Spinal cord (tissue), 10 donors: ENCODE results near the gene UPF2. TPM values are rescaled to one million over a fixed set of nuclear protein-coding genes. Genes with fewer than 3 reads are reported as not detected.
"Not testable (repeated sequence)": the region's sequence is repeated elsewhere in the genome, so short reads cannot be mapped to it uniquely, and the experiment has no call there.

ENCODE experiments used
- DNase-seq, 6 donors: peaks; one replicate each; pipeline versions ENCODE4 v3.0.0 to v3.0.0-alpha.2; 2013 to 2015; ENCODE audit warnings: low spot score in 6 of 6, low read depth in 4 of 6
- H3K27ac ChIP-seq: one replicate; pipeline ENCODE4 v1.5.1; 2013; ENCODE audit warnings: low read depth, low read length, control low read depth
- H3K27me3 ChIP-seq: one replicate; pipeline ENCODE4 v1.6.1; 2013; ENCODE audit warnings: low read length; ENCODE audit not compliant: control insufficient read depth, insufficient read depth
- H3K36me3 ChIP-seq: one replicate; pipeline ENCODE4 v1.6.1; 2013; ENCODE audit warnings: low read length; ENCODE audit not compliant: control insufficient read depth, insufficient read depth
- H3K4me1 ChIP-seq: one replicate; pipeline ENCODE4 v1.6.1; 2013; ENCODE audit warnings: low read length; ENCODE audit not compliant: control insufficient read depth, insufficient read depth
- H3K4me3 ChIP-seq: one replicate; pipeline ENCODE4 v1.5.1; 2013; ENCODE audit warnings: low read depth, low read length, control low read depth
- H3K9me3 ChIP-seq: one replicate; pipeline ENCODE4 v1.6.1; 2013; ENCODE audit warnings: low read length; ENCODE audit not compliant: control insufficient read depth, insufficient read depth
- whole genome bisulfite sequencing: methylation state at CpG from one replicate; pipeline ENCODE4 v1.1.5; 2013; ENCODE audit warnings: missing lambda C conversion rate; ENCODE audit not compliant: insufficient coverage; 5-methylcytosine and 5-hydroxymethylcytosine counted together
- polyA plus RNA-seq, 2 donors: library from polyadenylated mRNA; unstranded; fragments of 120-200 nt; gene quantifications; one replicate each; pipeline ENCODE4 v1.2.1, GENCODE V29; 2013; ENCODE audit not compliant: insufficient read length in 2 of 2
- total RNA-seq, 2 donors: library from RNA; depleted of rRNA in 1 of 2; stranded (reverse); fragments of 120-200 nt in 1 of 2; fragments of >200 nt in 1 of 2; gene quantifications; one replicate each; pipeline versions ENCODE4 v1.2.3 to v1.2.4, GENCODE V29; 2013 to 2014
- donor health status: healthy.

The UPF2 gene
- total and polyA plus RNA-seq, 4 donors: 16.2 to 24.7 (median 22.1) TPM

GRCh38 chr10:12019283-12019971, 23.2 kb downstream of the UPF2 start:
- Histone ChIP-seq H3K4me3 (no peak overlapping the region), H3K27ac (no peak overlapping the region), H3K36me3 (peaks cover 7% of the 10 kb centered on the region), H3K27me3 (no peaks in the 10 kb centered on the region), H3K4me1 (no peaks in the 10 kb centered on the region), H3K9me3 (no peaks in the 10 kb centered on the region)
- WGBS: 100% methylated on average over 2 of the region's 9 CpGs
- no peak for DNase-seq

DNA sequence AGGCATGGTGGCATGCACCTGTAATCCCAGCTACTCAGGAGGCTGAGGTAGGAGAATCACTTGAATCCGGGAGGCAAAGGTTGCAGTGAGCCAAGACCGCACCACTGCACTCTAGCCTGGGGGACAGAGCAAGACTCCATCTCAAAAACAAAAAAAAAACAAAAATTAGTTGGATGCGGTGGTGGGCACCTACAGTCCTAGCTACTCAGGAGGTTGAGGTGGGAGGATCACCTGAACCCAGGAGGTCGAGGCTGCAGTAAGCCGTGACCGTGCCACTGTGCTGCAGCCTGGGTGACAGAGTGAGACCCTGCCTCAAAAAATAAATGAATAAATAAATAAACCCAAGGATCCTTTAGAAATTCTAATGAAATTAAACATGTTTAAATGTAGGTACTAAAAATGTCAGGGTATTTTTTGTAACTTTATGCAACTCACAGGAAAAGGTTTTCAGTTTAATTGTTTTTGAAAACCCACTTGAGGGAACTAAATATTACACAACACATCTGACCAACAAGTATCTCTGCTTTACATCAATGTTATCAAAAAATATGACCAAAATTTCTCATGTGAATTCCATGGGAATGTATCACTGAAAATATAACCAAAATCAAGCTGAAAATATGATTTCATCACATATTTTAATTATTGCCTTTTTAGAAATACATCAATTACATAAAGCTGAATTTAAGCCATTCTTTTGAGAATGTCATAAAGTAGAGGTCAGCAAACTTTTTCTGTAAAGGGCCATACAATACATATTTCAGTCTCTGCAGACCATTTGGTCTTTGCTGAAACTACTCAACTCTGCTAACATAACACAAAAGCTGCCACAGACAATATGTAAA, 23.9 kb downstream of the UPF2 start:
- no peak overlapping the region for H3K4me3 ChIP-seq
- H3K36me3 ChIP-seq: peaks cover 5% of the 10 kb centered on the region
- 85% methylated on average over 2 of the region's 6 CpGs for WGBS
- DNase-seq: no peak
- H3K9me3 ChIP-seq: no peaks in the 10 kb centered on the region
- H3K27me3 ChIP-seq: no peaks in the 10 kb centered on the region
- no peak overlapping the region for H3K27ac ChIP-seq
- no peaks in the 10 kb centered on the region for H3K4me1 ChIP-seq

GRCh38 chr10:12013926-12014325, 28.7 kb downstream of the UPF2 start:
- no peak overlapping the region for H3K27ac ChIP-seq
- no peak for DNase-seq
- H3K4me1 ChIP-seq: no peaks in the 10 kb centered on the region
- no peak overlapping the region for H3K4me3 ChIP-seq
- H3K27me3 ChIP-seq: no peaks in the 10 kb centered on the region
- H3K36me3 ChIP-seq: peaks cover 2% of the 10 kb centered on the region
- WGBS: no CpG with 5 or more reads among the region's 1 CpG
- peaks cover 4% of the 10 kb centered on the region for H3K9me3 ChIP-seq

- not testable (repeated sequence) for H3K27me3 ChIP-seq, H3K36me3 ChIP-seq, DNase-seq, H3K4me3 ChIP-seq, H3K9me3 ChIP-seq, H3K27ac ChIP-seq, H3K4me1 ChIP-seq
- WGBS: no CpG with 5 or more reads among the region's 6 CpGs
These were observed 29.2 kb downstream of the UPF2 start for GRCh38 chr10:12013391-12013790.

GRCh38 chr10:12010353-12010752, 32.3 kb downstream of the UPF2 start:
- Histone ChIP-seq H3K27me3 (no peaks in the 10 kb centered on the region), H3K36me3 (peaks cover 5% of the 10 kb centered on the region), H3K9me3 (peaks cover 4% of the 10 kb centered on the region), H3K4me1 (no peaks in the 10 kb centered on the region), H3K4me3 (no peak overlapping the region), H3K27ac (no peak overlapping the region)
- no CpG with 5 or more reads among the region's 4 CpGs for WGBS
- no peak for DNase-seq

DNA sequence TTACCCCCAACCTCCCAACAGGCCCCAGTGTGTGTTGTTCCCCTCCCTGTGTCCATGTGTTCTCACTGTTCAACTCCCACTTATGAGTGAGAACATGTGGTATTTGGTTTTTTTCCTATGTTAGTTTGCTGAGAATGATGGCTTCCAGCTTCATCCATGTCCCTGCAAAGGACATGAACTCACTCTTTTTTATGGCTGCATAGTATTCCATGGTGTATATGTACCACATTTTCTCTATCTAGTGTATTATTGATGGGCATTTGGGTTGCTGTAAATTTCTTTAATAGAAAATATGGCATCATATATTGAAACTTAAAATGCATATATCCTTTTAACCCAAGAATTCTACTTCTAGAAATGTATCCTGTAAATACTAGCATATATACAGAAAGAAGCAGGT, 33.8 kb downstream of the UPF2 start:
- H3K4me1 ChIP-seq, H3K36me3 ChIP-seq, H3K4me3 ChIP-seq, H3K27me3 ChIP-seq, H3K27ac ChIP-seq, DNase-seq, H3K9me3 ChIP-seq: not testable (repeated sequence)

DNA sequence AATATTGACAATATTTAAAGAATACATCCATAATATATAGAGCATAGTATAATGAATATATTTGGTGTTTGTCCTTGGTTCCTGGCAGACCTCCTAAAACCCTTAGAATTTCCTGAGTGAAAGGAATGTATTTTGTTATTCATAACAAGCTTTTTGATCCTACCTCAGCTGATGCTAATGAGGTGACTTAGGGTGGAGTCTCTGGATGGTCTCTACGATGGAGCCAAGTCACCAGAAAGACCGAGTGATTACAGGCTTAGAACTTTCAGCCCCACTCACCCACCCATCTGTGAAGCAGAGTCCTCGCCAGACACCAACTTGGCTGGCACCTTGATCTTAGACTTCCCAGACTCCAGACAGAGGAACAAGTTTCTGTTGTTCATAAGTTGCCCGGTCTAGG, 35.9 kb downstream of the UPF2 start:
- Histone ChIP-seq H3K27me3 (no peaks in the 10 kb centered on the region), H3K9me3 (peaks cover 4% of the 10 kb centered on the region), H3K27ac (no peak overlapping the region), H3K36me3 (peaks cover 3% of the 10 kb centered on the region), H3K4me3 (no peak overlapping the region), H3K4me1 (no peaks in the 10 kb centered on the region)
- no peak for DNase-seq
- no CpG with 5 or more reads among the region's 4 CpGs for whole genome bisulfite sequencing

GRCh38 chr10:11993834-11994468, 48.7 kb downstream of the UPF2 start:
- DNase-seq: no peak
- H3K4me1 ChIP-seq: no peaks in the 10 kb centered on the region
- H3K27ac ChIP-seq: no peak overlapping the region
- peaks cover 13% of the 10 kb centered on the region for H3K36me3 ChIP-seq
- H3K27me3 ChIP-seq: no peaks in the 10 kb centered on the region
- no CpG with 5 or more reads among the region's 6 CpGs for WGBS
- no peak overlapping the region for H3K4me3 ChIP-seq
- no peaks in the 10 kb centered on the region for H3K9me3 ChIP-seq

DNA sequence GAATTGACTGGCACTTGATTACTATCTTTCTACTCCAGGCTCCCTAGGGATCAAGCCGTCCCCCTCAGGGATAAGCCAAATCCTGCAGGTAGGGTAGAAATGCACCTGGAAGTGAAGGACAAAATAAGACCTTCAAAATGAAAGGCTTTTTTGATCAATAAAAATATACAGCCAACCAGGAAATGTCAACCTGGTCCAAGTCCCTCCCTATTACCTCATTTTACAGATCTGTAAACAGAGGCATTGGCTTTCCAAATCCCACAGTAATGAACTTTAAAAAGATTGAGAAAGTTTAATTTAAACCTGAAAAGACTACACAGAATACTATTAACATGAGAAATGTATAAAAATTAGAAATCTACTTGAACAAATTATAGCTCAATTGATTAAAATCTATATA, 53.7 kb downstream of the UPF2 start:
- H3K9me3 ChIP-seq: no peaks in the 10 kb centered on the region
- DNase-seq: no peak
- H3K4me1 ChIP-seq: no peaks in the 10 kb centered on the region
- no peaks in the 10 kb centered on the region for H3K27me3 ChIP-seq
- peaks cover 7% of the 10 kb centered on the region for H3K36me3 ChIP-seq
- WGBS: no CpG with 5 or more reads among the region's 1 CpG
- no peak overlapping the region for H3K27ac ChIP-seq
- H3K4me3 ChIP-seq: no peak overlapping the region
